HG03066 (cell line): ENCODE measurements around the gene NRDE2.
"Not testable (repeated sequence)": the region's sequence is repeated elsewhere in the genome, so short reads cannot be mapped to it uniquely, and the experiment has no call there.

Experiments
- ATAC-seq: cut with Tn5 transposase; IDR thresholded peaks from one replicate; pipeline ENCODE4 v1.9.1; 2021; ENCODE audit warnings: low read depth; ENCODE audit not compliant: unreplicated experiment

Gene NRDE2

DNA sequence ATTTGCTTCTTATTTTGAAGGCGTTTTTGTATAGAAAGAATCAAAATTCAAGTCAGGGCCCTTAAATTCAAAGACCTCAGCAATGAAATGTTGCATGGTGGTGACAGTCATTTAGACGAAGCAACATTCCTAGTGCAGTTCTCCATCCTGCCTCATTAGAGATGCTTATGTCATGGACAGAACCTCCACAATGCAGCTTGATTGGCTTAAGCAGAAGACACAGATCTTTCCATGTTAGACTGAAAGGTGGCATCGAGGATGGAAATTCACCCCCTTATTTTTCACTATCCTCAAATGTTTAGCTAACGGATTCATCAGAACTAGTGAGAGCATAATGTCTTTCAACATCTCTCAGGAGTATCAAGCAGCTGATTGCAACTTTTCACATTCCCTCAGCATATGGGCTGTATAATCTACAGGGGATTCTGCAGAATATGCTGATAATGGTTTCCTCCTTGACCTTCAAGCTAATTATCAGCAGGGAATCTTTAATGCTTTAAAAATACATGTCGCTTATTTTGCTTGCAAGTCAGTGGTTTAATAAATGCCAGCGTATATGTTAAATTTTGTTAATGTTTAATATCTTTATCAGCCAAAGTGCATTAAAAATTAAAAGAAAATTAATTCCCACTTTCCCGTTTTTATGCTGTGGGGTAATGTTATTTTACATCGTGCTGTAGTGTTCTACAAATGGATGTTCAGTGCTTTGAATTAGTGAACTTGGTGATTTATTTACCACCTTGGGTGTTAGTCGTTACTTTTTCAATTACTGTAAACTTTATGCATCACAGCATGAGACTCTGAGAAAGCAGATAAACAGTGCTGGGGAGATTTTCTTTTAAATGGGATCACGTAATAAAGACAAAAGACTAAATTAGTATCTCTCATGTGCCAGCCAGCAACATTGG is 12.8 kb upstream of the NRDE2 start:
- no peak for ATAC-seq

DNA sequence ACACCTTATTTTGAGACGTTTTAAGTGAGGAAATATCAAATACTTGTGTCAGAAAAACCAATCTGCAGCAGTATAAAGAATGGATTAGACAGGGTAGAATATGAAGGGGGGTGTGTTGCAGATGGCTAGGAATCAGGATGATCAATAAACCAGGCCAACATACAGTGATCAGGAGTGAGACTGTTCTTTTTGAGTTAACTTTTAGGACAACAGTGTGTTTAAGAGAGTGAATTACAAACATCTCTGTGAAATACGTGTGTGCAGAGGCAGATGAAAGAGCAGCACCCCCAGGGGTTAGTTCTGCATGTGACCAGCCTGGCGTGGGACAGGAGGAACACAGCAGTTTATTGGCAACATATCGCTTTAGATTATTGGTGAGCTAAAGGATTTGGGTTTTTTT is 10.6 kb upstream of the NRDE2 start:
- ATAC-seq, result no peak

DNA sequence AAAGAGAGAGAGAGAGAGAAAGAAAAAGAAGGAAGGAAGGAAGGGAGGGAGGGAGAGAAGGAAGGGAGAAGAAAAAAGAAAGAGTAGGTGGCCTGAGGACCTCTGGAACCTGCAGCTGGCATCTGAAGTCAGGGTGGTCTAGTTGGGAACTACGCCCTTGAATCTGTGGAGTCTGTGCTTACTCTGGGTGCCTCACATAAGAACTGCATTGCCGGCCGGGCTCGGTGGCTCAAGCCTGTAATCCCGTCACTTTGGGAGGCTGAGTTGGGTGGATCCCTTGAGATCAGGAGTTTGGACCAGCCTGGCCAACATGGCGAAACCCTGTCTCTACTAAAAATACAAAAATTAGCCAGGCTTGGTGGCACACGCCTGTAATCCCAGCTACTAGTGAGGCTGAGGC is 10.0 kb upstream of the NRDE2 start:
- ATAC-seq, result no peak

DNA sequence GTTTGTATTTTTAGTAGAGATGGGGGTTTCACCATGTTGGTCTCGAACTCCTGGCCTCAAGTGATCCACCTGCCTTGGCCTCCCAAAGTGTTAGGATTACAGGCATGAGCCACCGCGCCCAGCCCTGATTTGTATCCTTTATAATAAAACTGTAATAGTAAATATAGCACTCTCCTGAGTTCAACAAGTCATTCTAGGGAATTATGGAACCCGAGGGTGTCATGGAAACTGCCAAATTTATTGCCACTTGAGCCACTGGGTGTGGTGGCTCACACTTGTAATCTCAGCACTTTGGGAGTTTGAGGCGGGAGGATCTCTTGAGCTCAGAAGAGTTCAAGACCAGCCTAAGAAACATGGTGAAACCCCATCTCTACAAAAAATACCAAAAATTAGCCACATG is 9.5 kb upstream of the NRDE2 start:
- ATAC-seq, result not testable (repeated sequence)

DNA sequence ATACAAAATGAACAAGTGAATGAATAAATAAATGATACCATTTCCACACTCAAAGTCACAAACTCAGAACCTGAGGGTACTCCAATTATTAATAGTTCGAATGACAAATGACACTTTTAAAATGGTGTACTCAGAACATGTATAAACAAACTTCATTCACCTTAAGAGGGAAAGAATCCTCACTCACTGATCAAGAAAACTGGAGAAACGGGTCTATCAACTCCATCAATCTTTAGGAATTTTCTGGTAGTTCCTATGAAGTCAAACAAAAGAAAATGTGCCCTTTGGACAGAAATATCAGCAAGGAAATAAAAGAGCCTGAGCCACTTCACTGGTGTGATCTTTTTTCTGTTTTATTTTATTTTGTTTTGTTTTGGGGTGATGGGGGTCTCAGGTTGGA is 5.2 kb upstream of the NRDE2 start:
- ATAC-seq, result no peak

DNA sequence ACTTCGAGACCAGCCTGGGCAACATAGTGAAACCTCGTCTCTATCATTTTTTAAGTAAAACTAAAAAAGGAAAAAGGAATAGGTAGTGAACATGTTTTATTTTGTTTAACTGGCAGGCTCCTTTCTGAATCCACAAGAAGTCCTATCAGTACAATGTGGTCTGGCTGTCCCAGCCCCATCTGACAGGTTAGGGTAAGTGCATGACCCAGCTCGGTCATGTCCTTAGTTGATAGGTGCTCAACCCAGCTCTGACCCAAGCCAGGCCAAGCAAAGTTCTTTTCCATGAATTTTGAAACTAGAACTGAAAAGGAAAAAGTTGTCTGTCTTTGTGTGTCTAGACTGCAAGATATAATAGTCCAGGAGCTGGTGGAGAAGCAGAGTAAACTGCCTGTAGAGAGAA is 4.7 kb upstream of the NRDE2 start:
- ATAC-seq, result no peak

DNA sequence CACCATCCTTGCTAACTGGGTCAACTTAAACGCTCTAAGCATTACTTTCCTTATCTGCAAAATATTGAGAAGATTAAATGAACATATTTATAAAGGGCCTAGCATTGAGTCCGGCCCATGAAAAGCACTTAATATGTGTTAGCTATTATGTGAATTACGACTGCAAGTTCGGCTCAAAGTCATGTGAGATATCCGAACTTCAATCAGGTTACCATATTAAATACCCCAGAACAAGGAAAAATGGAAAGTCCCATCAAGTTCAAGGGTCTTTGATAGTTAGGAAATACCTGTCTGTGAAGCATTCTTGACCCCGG is 487 bp upstream of the NRDE2 start:
- no peak for ATAC-seq

DNA sequence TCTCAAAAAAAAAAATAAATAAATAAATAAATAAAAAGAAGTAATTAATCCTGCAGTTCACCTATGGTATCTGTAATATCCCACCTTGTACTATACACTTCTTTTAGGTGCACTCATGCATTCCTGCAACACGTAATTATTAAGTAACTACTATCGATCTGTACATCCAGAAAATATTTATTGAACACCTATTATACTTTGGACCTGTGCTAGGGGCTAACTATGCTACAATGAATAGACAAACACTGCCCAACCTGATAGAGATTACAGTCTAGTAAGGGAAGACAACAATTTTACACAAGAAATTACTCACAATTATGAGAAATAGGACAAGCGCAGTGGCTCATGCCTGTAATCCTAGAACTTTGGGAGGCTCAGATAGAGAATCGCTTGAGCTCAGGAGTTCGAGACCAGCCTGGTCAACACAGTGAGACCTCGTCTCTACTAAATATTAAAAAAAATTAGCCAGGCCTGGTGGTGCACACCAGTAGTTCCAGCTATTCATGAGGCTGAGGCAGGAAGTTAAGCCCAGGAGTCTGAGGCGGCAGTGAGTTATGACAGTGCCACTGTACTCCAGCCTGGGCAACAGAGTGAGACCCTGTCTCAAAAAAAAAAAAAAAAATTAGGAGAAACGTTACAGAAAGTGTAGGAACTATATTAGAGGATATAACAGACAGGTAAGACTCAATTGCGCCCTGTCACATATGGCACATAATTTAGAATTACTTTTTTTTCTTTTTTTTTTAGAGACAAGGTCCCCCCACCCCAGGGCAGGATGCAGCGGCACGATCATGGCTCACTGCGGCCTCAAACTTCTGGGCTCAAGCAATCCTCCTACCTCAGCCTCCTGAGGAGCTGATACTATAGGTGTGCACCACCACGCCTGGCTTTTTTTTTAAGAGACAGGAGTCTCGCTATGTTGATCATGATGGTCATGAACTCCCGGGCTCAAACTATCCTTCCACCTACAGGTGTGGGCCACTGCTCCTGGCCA is 1.2 kb downstream of the NRDE2 start:
- no peak for ATAC-seq

DNA sequence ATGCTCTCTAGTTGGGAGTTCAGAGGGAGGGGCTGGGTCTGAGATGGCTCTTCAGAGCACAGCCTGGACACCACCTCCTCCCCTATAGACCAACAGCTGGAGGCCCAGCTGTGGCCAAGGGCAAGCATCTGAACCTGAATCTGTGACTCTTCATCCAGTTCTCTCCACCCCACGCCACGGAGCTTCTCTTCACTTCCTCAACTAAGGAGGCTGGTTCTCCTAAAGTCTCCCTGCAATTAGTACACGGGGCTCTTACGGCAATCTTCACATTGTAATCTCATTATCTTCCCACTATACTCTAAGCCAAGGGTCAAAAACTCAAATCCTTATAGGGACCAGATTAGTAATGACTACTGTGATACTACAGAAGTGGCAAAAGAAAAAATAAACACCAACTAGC is 9.8 kb downstream of the NRDE2 start:
- ATAC-seq, result no peak

DNA sequence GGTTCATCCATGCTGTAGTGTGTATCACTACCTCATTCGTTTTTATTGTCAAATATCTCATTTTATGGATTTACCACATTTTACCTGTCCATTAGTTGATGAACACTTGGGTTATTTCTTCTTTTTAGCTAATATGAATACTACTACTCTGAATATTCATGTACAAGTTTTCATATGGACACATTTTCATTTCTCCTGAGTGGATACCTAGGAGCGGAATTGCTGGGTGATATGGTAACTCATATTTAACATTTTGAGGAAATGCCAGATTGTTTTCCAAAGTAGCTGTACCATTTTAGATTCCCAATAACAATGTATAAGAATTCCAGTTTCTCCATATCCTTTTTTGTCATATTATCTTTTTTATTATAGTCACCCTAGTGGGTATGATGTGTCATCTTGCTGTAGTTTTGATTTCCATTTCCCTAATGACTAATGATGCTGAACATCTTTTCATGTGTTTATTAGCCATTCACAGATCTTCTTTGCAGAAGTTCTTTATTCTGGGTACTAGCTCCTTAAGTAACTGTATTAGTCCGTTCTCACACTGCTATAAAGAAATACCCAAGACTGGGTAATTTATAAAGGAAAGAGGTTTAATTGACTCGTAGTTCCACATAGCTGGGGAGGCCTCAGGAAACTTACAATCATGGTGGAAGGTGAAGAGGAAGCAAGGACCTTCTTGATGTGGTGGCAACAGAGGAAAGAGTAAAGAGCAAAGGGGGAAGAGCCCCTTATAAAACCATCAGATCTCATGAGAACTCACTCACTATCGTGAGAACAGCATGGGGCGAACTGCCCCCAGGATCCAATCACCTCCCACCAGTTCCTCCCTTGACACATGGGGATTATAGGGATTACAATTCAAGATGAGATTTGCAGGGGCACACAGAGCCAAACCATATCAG is 11.9 kb downstream of the NRDE2 start:
- no peak for ATAC-seq

DNA sequence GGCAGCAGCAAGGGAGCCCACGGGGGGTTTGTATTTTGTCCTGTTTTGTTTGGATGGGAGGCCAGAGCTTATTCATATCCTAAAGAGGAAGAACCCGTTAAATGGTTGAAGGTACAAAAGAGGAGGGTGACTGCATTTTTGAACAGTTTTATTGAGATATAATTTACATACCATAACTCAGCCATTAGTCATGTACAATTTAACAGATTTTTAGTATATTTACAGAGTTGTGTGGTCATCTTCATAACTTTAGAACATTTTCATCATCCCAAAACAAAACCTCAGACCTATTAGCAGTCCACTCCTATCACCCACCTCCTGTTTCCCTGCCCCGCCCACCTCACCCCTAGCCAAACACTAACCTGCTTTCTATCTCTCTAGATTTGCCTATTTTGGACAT is 12.6 kb downstream of the NRDE2 start:
- no peak for ATAC-seq

DNA sequence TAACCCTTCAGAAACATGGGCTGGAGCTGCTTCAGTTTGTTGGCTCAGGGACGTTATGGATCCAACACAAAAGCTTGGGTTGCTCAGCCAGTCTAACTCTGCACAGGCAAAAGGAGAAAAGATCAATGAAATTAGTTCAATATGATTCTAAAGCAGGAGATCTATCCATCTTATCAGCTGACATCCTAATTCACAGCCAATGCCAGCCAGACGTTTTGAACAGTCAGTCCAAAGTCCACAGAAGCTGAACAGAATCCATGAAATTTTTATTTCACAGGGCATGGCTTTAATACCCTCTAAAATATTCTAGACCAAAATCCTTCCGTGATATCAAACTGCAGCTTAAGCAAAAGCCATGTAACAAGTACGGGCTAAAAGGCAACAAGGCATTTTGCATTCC is 13.7 kb downstream of the NRDE2 start:
- no peak for ATAC-seq

DNA sequence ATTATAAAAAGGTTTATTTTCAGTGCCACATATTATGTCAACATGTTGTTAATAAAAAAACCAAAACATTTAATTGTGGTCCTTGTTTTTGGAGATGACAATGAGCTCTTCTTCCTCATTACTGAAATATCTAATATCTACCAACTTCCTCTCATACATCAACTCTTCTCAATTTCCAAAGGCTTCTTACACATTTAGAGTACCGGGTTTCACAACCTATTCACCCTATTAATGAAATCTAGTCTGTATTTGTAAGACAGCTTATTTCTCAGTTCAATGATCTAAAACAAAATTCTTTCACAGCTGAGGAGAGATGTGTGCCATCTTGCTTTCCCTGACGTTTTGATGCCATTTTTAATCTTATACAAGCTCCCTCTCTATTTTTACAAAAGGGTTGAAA is 14.5 kb downstream of the NRDE2 start:
- no peak for ATAC-seq

DNA sequence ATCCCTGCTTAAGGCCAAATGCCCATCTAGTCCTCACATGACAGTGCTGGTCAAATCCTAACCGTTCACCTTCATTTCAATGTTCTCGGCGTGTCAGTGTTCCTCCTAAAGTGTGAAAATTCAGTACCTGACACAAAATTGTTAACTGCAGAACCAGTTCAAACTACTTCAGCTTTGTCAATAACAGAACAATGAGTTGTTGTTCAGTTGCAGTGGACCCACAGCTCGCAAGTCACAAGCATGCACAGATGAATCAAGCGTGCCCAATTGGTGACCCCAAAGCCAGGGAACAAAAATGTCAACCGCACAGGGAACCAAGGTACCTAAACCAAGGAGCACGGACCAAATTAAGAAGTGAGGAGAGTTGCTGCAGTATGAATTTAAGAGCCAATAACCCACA is 23.2 kb downstream of the NRDE2 start:
- ATAC-seq, result no peak

DNA sequence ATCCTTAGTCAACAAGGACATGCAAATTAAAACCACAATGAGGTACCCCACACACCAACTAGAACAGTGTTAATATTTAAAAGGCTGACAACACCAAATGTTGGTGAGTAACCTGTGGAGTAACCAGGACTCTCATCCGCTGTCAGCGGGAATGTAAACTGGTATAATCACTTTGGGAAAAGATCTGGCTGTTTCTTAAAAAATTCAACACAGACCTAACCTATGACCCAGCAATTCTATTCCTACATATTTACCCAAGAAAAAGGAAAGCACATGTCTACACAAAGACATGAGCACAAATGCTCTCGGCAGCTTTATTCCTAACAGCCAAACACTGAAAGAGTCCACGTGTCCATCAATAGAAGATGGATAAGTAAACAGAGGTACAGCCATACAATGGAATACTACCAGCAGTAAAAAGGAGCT is 26.6 kb downstream of the NRDE2 start:
- ATAC-seq, result no peak

DNA sequence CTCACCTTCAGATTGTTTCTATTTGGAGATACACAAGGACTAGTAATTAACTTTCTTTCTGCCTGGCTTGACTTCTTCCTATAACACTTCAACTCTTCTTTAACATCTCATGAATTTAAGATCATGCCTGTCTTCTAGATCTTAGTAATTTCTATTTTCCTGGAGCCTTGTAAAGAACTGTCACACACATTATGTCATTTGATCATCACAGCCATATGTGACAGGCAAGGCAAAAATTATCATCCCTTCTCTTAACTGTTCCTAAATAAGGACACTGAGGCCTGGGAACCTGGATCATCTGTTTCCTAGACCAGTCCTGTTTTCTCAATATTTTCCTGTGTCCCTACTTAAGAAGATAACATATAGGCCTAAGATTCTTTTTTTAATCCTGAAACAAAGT is 27.2 kb downstream of the NRDE2 start:
- no peak for ATAC-seq

DNA sequence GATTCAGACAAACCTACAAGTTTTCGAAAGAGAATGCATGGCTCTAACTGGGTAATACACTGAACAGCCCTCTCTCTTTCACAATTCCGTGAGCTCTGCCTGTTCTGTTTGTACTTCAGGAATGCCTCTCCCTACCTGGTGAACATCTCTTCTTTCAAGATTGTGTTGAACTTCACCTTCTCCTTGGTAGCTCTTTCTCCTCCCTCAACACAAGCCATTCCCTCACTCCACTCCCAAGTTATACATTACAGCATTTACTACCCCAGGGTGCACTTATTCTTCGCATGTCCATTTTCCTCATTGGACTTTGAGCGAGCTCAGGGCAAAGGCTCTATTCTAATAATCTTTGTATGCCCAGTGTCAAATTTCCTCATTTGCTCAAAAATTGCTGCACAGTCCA is 28.3 kb downstream of the NRDE2 start:
- ATAC-seq, result no peak

DNA sequence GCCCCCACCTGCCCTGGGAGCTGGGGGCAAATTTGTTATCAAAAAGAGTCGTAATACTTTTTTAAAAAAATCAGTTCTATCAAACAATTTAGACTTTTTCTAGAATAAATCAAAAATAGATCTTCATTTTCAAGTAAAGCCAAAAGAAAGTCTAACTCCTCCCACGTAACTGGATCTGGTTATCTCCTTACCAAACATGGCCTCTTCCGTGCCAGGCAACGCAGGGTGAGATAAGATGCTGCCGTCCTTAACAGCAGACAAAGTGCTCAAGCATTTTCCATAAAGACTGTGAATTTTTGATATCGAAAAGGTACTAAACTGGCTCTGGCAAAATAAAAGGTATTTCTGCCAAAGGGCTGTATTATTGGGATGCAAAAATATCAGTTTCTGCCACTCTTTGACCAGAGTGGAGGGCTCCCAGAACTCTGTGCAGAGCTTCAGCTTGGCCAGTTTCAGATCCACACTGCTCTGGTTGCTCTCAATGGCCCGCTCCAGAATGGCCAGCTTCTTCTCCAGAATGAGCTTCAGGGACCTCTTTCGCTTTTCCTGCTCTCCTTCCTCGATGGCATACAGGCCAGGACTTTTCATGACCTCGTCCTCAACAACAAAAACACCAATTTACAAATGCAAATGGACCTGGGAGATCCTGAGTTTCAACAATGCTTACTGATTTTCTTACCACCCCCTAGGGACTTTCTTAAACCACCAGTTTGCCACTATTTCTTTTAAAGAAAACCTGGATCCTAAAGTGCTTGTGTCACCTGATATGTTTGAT is 29.0 kb downstream of the NRDE2 start:
- no peak for ATAC-seq

DNA sequence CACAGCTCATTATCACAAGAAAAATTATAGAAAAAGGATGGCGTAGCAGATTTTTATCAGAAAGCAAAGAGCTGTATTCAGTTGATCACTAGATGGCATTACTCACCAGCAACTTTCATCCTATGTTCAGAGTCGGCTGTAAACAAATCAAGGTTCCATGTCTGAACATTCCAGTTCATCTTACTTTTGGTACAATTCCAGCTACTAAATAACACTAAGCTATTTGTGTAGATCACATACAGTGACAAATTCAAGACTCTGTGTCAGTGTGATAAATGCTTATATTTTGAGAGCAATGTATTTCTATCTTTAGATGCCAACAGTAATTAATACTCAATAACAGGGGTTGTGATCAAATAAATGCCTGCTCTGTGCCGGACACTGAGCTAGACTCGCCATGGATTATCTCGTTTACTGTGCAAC is 30.1 kb downstream of the NRDE2 start:
- ATAC-seq, result no peak

DNA sequence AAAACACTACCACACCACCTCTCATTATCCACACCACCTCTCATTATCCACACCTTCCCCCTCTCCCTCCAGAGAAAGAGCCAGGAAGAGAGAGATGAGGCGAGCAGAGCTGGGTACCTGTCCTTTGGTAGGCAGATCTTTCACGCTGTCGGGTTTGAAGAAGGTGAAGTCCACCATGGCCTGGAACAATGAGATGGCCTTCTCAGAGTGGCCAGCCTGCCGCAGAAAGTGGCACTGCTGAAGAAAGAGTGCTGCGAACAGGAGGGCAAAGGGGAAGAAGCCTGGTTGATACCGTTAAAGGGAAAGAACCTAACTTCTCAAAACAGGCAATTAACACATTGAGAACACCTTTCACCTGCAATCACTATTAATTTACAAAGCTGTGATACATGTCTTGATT is 30.6 kb downstream of the NRDE2 start:
- ATAC-seq, result no peak
